H9 (cell line): ENCODE measurements around the gene PLXNA2. TPM values are rescaled to one million over a fixed set of nuclear protein-coding genes. Genes with fewer than 3 reads are reported as not detected.

ENCODE experiments used
- DNase-seq: peaks from one replicate; pipeline ENCODE4 v3.0.0-alpha.2; 2017
- H2AFZ ChIP-seq: one replicate; pipeline ENCODE4 v1.6.1; 2013; ENCODE audit warnings: mild to moderate bottlenecking, low read length, control low read depth, moderate library complexity
- H2AK5ac ChIP-seq: 2 replicates; pipeline ENCODE4 v1.6.1; 2013; ENCODE audit warnings: low read length, control low read depth, mixed read lengths; ENCODE audit not compliant: insufficient read length
- H2BK120ac ChIP-seq: one replicate; pipeline ENCODE4 v1.6.1; 2013; ENCODE audit warnings: low read depth, mild to moderate bottlenecking, low read length, control low read depth, inconsistent platforms; ENCODE audit not compliant: poor library complexity, severe bottlenecking
- H2BK12ac ChIP-seq: 2 replicates; pipeline ENCODE4 v1.6.1; 2013; ENCODE audit warnings: low read length, control low read depth, mixed read lengths, low read depth; ENCODE audit not compliant: insufficient read length
- H2BK15ac ChIP-seq: 2 replicates; pipeline ENCODE4 v1.6.1; 2013; ENCODE audit warnings: low read depth, low read length, control low read depth
- H2BK20ac ChIP-seq: one replicate; pipeline ENCODE4 v1.6.1; 2013; ENCODE audit warnings: low read depth, mild to moderate bottlenecking, low read length, control low read depth, inconsistent platforms; ENCODE audit not compliant: poor library complexity, severe bottlenecking
- H2BK5ac ChIP-seq: 2 replicates; pipeline ENCODE4 v1.6.1; 2013; ENCODE audit warnings: low read length, control low read depth, mixed read lengths; ENCODE audit not compliant: insufficient read length
- H3K14ac ChIP-seq: 2 replicates; pipeline ENCODE4 v1.6.1; 2013; ENCODE audit warnings: low read length, control low read depth; ENCODE audit not compliant: insufficient read depth
- H3K18ac ChIP-seq: 2 replicates; pipeline ENCODE4 v1.6.1; 2013; ENCODE audit warnings: low read depth, mild to moderate bottlenecking, mixed read lengths, low read length, control low read depth; ENCODE audit not compliant: insufficient read length
- H3K23ac ChIP-seq: 2 replicates; pipeline ENCODE4 v1.6.1; 2013; ENCODE audit warnings: low read length, control low read depth, mixed read lengths, low read depth; ENCODE audit not compliant: insufficient read length
- H3K23me2 ChIP-seq: 2 replicates; pipeline ENCODE4 v1.6.1; 2013; ENCODE audit warnings: low read depth, mild to moderate bottlenecking, mixed read lengths, low read length, control low read depth; ENCODE audit not compliant: insufficient read length, poor library complexity, severe bottlenecking
- H3K27ac ChIP-seq: 2 replicates; pipeline ENCODE4 v1.5.1; 2013; ENCODE audit warnings: low read length, control low read depth, mixed read lengths, low read depth; ENCODE audit not compliant: insufficient read length
- H3K27me3 ChIP-seq: 2 replicates; pipeline ENCODE4 v1.6.1; 2013; ENCODE audit warnings: low read length, control low read depth, inconsistent platforms; ENCODE audit not compliant: insufficient read depth
- H3K4ac ChIP-seq: 2 replicates; pipeline ENCODE4 v1.6.1; 2013; ENCODE audit warnings: low read depth, mild to moderate bottlenecking, control low read depth, inconsistent platforms, low read length, moderate library complexity
- H3K4me1 ChIP-seq: 2 replicates; pipeline ENCODE4 v1.6.1; 2013; ENCODE audit warnings: low read length, control low read depth, inconsistent platforms; ENCODE audit not compliant: insufficient read depth
- H3K4me2 ChIP-seq: 2 replicates; pipeline ENCODE4 v1.6.1; 2013; ENCODE audit warnings: low read length, control low read depth, mixed read lengths; ENCODE audit not compliant: insufficient read length, insufficient read depth
- H3K56ac ChIP-seq: 2 replicates; pipeline ENCODE4 v1.6.1; 2013; ENCODE audit warnings: low read depth, mild to moderate bottlenecking, mixed read lengths, low read length, control low read depth; ENCODE audit not compliant: insufficient read length
- H3K79me1 ChIP-seq: 2 replicates; pipeline ENCODE4 v1.6.1; 2013; ENCODE audit warnings: low read depth, mild to moderate bottlenecking, moderate library complexity, low read length, control low read depth, inconsistent platforms; ENCODE audit not compliant: insufficient read depth, poor library complexity, severe bottlenecking
- H3K79me2 ChIP-seq: 2 replicates; pipeline ENCODE4 v1.6.1; 2013; ENCODE audit warnings: low read length, control low read depth, inconsistent platforms; ENCODE audit not compliant: insufficient read depth
- H3K9ac ChIP-seq: 2 replicates; pipeline ENCODE4 v1.6.1; 2013; ENCODE audit warnings: low read length, control low read depth, mixed read lengths; ENCODE audit not compliant: insufficient read length; ENCODE audit errors: extremely low read depth
- H3K9me3 ChIP-seq: one replicate; pipeline ENCODE4 v1.6.1; 2013; ENCODE audit warnings: low read depth, low read length, inconsistent platforms; ENCODE audit not compliant: control insufficient read depth
- H3T11ph ChIP-seq: one replicate; pipeline ENCODE4 v1.6.1; 2013; ENCODE audit warnings: mild to moderate bottlenecking, low read length, control low read depth, inconsistent platforms
- H4K20me1 ChIP-seq: one replicate; pipeline ENCODE4 v1.6.1; 2013; ENCODE audit not compliant: control insufficient read depth, insufficient read length, insufficient read depth
- H4K5ac ChIP-seq: 2 replicates; pipeline ENCODE4 v1.6.1; 2013; ENCODE audit warnings: low read depth, mild to moderate bottlenecking, mixed read lengths, low read length, control low read depth; ENCODE audit not compliant: insufficient read length
- H4K8ac ChIP-seq: replicated peaks from 2 replicates; pipeline ENCODE4 v1.6.1; 2013; ENCODE audit warnings: low read length, control low read depth, mixed read lengths, low read depth; ENCODE audit not compliant: insufficient read length
- H4K91ac ChIP-seq: 2 replicates; pipeline ENCODE4 v1.6.1; 2013; ENCODE audit warnings: low read depth, mild to moderate bottlenecking, moderate library complexity, mixed read lengths, low read length, control low read depth; ENCODE audit not compliant: insufficient read length
- H3K27ac Mint-ChIP-seq, 3 experiments: 2 replicates in 2 of 3; 3 replicates in 1 of 3; pipeline ENCODE4 v1.8.0; 2020 to 2021; ENCODE audit warnings: mixed read lengths in 3 of 3, mild to moderate bottlenecking in 1 of 3, moderate library complexity in 1 of 3
- H3K27me3 Mint-ChIP-seq: 2 replicates; pipeline ENCODE4 v1.8.0; 2021; ENCODE audit warnings: low read depth, mild to moderate bottlenecking, moderate library complexity, mixed read lengths
- H3K36me3 Mint-ChIP-seq, 3 experiments: 2 replicates in 2 of 3; 3 replicates in 1 of 3; pipeline ENCODE4 v1.8.0; 2020 to 2021; ENCODE audit warnings: low read depth in 3 of 3, mixed read lengths in 3 of 3; ENCODE audit not compliant: insufficient read depth in 1 of 3
- H3K4me1 Mint-ChIP-seq, 2 experiments: 2 replicates each; pipeline ENCODE4 v1.8.0; 2020; ENCODE audit warnings: mixed read lengths in 2 of 2
- H3K4me3 Mint-ChIP-seq, 2 experiments: 2 replicates in 1 of 2; 3 replicates in 1 of 2; pipeline ENCODE4 v1.8.0; 2020 to 2021; ENCODE audit warnings: mild to moderate bottlenecking in 2 of 2, mixed read lengths in 2 of 2, moderate library complexity in 1 of 2
- H3K9me3 Mint-ChIP-seq, 2 experiments: 2 replicates in 1 of 2; 3 replicates in 1 of 2; pipeline ENCODE4 v1.8.0; 2020; ENCODE audit warnings: mild to moderate bottlenecking in 2 of 2, mixed read lengths in 2 of 2, moderate library complexity in 1 of 2
- CTCF ChIP-seq: fragments of 200-600 bp; sonication (generic); conservative IDR thresholded peaks from 3 replicates; pipeline ENCODE4 v1.8.0; 2021; ENCODE audit warnings: antibody characterized with exemption, mild to moderate bottlenecking
- WGBS: extraction: QIAGEN DNeasy Blood & Tissue Kit; methylation state at CpG from one replicate; pipeline ENCODE4 v1.1.7; 2013; ENCODE audit warnings: missing lambda C conversion rate, low lambda C conversion rate, mixed read lengths; ENCODE audit not compliant: insufficient read length; ENCODE audit errors: extremely low coverage; 5-methylcytosine and 5-hydroxymethylcytosine counted together
- total RNA-seq: library from RNA; stranded (reverse); gene quantifications from 2 replicates; pipeline ENCODE4 v1.2.1, GENCODE V29; 2021

The PLXNA2 gene
- total RNA-seq, 1 experiment from 2014 or later: 0.57 TPM

GRCh38 chr1:208225954-208226937 is 17.9 kb downstream of the PLXNA2 start:
- H3K4me3 Mint-ChIP-seq: no peak overlapping the region
- Histone ChIP-seq H4K91ac (no peak overlapping the region), H4K20me1 (no peaks in the 10 kb centered on the region), H3K4me1 (no peaks in the 10 kb centered on the region), H3K23ac (no peak overlapping the region), H4K5ac (no peak overlapping the region), H3K14ac (no peak overlapping the region), H3K56ac (no peak overlapping the region), H3K79me2 (no peaks in the 10 kb centered on the region), H3K27me3 (no peaks in the 10 kb centered on the region), H2BK15ac (no peak overlapping the region), H3T11ph (no peak overlapping the region), H2BK5ac (no peak overlapping the region), H3K18ac (no peak overlapping the region), H3K23me2 (no peaks in the 10 kb centered on the region), H4K8ac (no peak overlapping the region), H3K4me2 (no peak overlapping the region), H3K27ac (no peak overlapping the region), H2BK12ac (no peak overlapping the region), H2AK5ac (no peak overlapping the region), H3K4ac (no peak overlapping the region), H2BK120ac (no peak overlapping the region), H3K79me1 (no peaks in the 10 kb centered on the region), H2AFZ (no peak overlapping the region), H2BK20ac (no peak overlapping the region), H3K9ac (no peak overlapping the region), H3K9me3 (no peaks in the 10 kb centered on the region)
- H3K4me1 Mint-ChIP-seq: peaks cover 21 to 24% of the 10 kb centered on the region in 2 experiments
- WGBS: no CpG with 5 or more reads among the region's 13 CpGs
- no peaks in the 10 kb centered on the region; a peak in 1 of 5 replicates for H3K9me3 Mint-ChIP-seq
- H3K27me3 Mint-ChIP-seq: peaks cover 13% of the 10 kb centered on the region
- DNase-seq: no peak
- no peaks in the 10 kb centered on the region; a peak in 1 of 7 replicates for H3K36me3 Mint-ChIP-seq
- no peak for TF ChIP-seq CTCF
- peak overlapping the region in 1 of 3 experiments; percentile 66; a peak in 3 of 7 replicates for H3K27ac Mint-ChIP-seq
